MV-4-11 (cell line): ENCODE data around the gene UFSP1.
"Not testable (repeated sequence)": the region's sequence is repeated elsewhere in the genome, so short reads cannot be mapped to it uniquely, and the experiment has no call there.

Experiments used
- DNase-seq: peaks from one replicate; lab custom pipeline; 2025; lab: John Stamatoyannopoulos, UW

The UFSP1 gene

GRCh38 chr7:100859856-100860255, 29.7 kb downstream of the UFSP1 start:
- no peak for DNase-seq

DNA sequence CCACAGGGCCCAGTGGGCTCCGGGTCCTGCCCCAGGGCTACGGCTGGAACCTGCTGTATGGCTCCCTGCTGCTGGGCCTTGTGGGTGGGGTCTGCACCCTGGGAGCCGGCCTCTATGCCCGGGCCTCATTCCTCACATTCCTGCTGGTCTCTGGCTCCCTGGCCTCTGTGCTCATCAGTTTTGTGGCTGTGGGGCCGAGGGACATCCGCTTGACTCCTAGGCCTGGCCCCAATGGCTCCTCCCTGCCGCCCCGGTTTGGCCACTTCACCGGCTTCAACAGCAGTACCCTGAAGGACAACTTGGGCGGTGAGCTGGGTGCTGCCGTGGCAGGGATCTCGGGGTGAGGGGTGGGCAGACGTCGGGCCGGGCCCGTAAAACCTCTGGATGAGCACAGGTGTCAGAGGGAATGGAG, 32.6 kb downstream of the UFSP1 start:
- DNase-seq = no peak

GRCh38 chr7:100855515-100855914, 34.0 kb downstream of the UFSP1 start:
- DNase-seq = no peak

- not testable (repeated sequence) for DNase-seq
These were observed 34.6 kb downstream of the UFSP1 start for GRCh38 chr7:100854899-100855298.

DNA sequence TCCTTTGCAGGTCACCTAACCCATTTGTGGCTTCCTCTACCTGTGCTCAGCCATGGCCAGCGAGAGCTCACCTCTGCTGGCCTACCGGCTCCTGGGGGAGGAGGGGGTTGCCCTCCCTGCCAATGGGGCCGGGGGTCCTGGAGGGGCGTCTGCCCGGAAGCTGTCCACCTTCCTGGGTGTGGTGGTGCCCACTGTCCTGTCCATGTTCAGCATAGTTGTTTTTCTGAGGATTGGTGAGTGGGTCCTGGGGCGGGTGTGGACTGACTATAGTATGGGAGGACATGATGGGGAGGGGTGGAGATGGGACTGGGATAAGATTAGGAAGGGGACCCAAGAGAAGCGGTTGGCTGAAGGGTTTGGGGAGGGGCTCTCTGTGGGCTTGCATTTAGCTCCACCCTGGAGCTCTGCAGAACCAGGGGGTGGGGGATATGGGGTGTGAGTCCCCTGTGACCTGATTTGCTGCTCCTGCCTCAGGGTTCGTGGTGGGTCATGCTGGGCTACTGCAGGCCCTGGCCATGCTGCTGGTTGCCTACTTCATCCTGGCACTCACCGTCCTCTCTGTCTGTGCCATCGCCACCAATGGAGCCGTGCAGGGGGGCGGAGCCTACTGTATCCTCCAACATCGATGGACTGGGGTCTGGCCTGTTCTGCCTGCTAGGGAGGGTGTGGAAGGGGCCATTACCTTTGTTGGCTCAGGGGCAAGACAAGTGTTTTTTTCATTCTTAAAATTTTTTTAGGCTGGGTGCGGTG, 35.2 kb downstream of the UFSP1 start:
- DNase-seq = no peak

DNA sequence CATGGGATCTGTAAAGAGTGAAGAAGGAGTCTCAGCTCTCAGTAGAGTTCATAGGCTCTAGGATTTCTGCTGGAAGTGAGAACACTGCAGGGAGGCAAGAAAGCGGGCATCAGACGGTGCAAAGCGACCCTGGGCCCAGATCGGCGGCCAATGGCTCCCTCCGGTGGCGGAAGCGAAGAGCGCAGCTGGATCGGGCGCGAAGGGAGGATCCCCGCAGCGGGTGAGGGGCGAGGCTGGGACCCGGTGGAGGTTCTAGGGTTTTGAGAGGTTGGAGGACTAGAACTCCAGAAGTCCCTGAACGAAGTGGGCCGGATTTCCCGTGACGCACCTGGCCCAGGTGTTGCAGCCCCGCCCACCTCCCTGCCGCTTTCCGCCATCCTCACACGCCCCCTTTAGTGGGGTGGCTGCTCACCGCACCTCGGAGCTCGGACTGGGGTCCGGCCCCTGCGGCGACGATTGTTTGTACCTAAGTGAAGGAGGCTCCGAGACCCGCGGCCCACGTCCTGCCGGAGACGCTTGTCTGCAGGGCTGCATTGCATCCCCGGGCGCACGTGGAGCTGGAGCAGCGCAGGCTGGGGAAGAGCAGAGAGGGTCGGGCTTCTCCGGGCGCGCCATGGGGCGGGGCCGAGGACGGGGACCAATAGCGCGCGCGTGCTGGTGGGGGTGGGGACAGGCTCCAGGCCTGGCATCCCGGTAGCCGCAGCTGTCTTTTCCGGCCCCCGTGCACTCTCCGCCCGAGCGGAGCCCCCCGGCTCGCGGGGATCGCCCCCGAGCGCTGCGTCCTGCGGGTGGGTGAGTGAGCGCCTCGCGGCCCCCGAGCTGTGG, 37.3 kb downstream of the UFSP1 start, which contains the start of gene SLC12A9:
TSS of gene SLC12A9 (plus strand) at position 666 of the 825 bp plus-strand sequence. CDS start 1,485 bp downstream, outside the sequence.
- peak; percentile 85 for DNase-seq

GRCh38 chr7:100847360-100847759, 42.2 kb downstream of the UFSP1 start:
- DNase-seq = peak; percentile 70

DNA sequence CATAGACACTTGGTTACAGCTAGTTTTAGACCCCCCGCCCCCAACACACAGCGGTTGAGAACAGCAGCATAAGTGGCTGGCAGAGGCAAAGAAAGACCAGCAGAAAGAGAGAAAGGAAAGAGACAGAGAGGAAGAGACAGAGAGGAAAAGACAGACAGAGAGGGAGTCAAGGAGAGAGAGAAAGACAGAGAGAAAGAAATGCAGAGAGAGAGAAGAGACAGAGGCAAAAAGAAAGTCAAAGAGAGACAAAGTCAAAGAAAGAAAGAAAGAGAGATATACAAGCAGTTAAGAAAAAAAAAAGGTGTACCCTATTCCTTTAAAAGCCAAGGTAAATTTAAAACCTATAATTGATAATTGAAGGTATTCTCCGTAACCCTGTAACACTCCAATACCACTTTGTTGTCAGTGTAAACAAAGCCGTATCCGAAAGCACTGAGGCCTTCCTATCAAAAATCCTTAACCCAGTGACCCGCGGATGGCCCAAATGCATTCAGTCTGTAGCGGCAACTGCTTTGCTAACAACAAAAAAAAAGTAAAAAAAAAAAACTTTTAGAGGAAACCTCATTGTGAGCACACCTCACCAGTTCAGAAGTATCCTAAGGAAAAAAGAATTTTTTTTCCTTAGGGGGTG, 48.9 kb downstream of the UFSP1 start:
- DNase-seq = no peak

GRCh38 chr7:100839361-100839760, 50.2 kb downstream of the UFSP1 start:
- no peak for DNase-seq
